GM23248 (cell line): ENCODE results near the gene HIC1.

Source experiments
- EZH2 ChIP-seq: fragments of 200-600 bp; sonication (generic); IDR thresholded peaks from 2 replicates; pipeline ENCODE4 v1.6.1; 2018; ENCODE audit warnings: antibody characterized with exemption, mild to moderate bottlenecking; ENCODE audit not compliant: insufficient read depth, poor library complexity, severe bottlenecking
- EZH2phosphoT487 ChIP-seq: fragments of 200-600 bp; sonication (generic); IDR thresholded peaks from 2 replicates; pipeline ENCODE4 v1.6.1; 2018; ENCODE audit warnings: antibody characterized with exemption, moderate library complexity, mild to moderate bottlenecking, low read depth; ENCODE audit not compliant: insufficient read depth

DNA sequence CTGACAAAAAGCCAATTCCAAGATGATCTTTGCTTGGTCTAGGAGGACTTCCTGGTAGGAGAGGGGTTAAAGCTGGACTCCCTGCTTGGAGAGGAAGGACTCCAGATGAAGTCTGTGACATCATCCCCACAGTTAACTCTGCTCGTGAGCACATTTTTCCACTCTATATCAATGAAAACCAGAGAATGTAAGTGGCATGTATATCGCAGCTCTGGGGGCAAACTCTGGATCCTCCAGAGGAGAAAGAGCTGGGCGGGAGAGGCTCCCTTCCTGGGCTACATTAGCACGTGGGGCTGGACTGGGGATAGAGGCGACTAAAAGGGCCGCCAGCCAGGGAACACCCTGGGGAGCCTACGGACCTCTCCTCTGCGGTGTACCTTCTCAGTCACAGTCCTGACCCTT lies 34.1 kb downstream of the HIC1 start:
- TF ChIP-seq EZH2, result no peak
- no peak for TF ChIP-seq EZH2phosphoT487
